WTC11 (cell line): ENCODE data around the gene RADIL. TPM values are rescaled to one million over a fixed set of nuclear protein-coding genes. Genes with fewer than 3 reads are reported as not detected.

Experiments used
- ATAC-seq: fragments of 200-7000 bp; cut with Tn5 transposase; 2 replicates; pipeline ENCODE4 v1.10.0; 2021; ENCODE audit warnings: mild to moderate bottlenecking, moderate library complexity
- CTCF ChIA-PET: fragments of 300-600 bp; sonication (Branson Sonifier 250); formaldehyde crosslinking; loops from one replicate; lab custom pipeline; 2021; ENCODE audit warnings: antibody characterized with exemption; lab: Charles Lee
- POLR2A ChIA-PET: fragments of 350-600 bp; sonication (Branson Sonifier 250); formaldehyde crosslinking; loops from one replicate; lab custom pipeline; 2021; ENCODE audit warnings: antibody characterized with exemption; lab: Charles Lee
- DNase-seq: peaks from one replicate; pipeline ENCODE4 v3.0.0; 2021; ENCODE audit warnings: low spot score
- H3K27ac Mint-ChIP-seq: 2 replicates; pipeline ENCODE4 v1.8.0; 2021; ENCODE audit warnings: mixed read lengths
- H3K27me3 Mint-ChIP-seq: 2 replicates; pipeline ENCODE4 v1.8.0; 2021; ENCODE audit warnings: low read depth, mild to moderate bottlenecking, moderate library complexity, mixed read lengths
- H3K36me3 Mint-ChIP-seq: 2 replicates; pipeline ENCODE4 v1.8.0; 2021; ENCODE audit warnings: mixed read lengths
- H3K4me1 Mint-ChIP-seq: 2 replicates; pipeline ENCODE4 v1.8.0; 2022; ENCODE audit warnings: mixed read lengths
- H3K4me3 Mint-ChIP-seq: 2 replicates; pipeline ENCODE4 v1.8.0; 2021; ENCODE audit warnings: mild to moderate bottlenecking, moderate library complexity, mixed read lengths
- H3K9me3 Mint-ChIP-seq: 2 replicates; pipeline ENCODE4 v1.8.0; 2021; ENCODE audit warnings: mixed read lengths
- CREM ChIP-seq: sonication (generic); formaldehyde crosslinking; IDR thresholded peaks from 2 replicates; pipeline ENCODE4 v1.8.1; 2022; ENCODE audit warnings: mild to moderate bottlenecking, missing genetic modification reagents, moderate library complexity
- ELF4 ChIP-seq: sonication (generic); formaldehyde crosslinking; IDR thresholded peaks from 2 replicates; pipeline ENCODE4 v1.8.1; 2022; ENCODE audit warnings: low read depth, mild to moderate bottlenecking, moderate library complexity, missing genetic modification reagents
- ESRRA ChIP-seq: sonication (generic); formaldehyde crosslinking; IDR thresholded peaks from 2 replicates; pipeline ENCODE4 v1.8.1; 2022; ENCODE audit warnings: mild to moderate bottlenecking, missing genetic modification reagents, borderline replicate concordance
- ETV6 ChIP-seq: sonication (generic); formaldehyde crosslinking; IDR thresholded peaks from 2 replicates; pipeline ENCODE4 v1.8.1; 2022; ENCODE audit warnings: mild to moderate bottlenecking, missing genetic modification reagents
- GABPB1 ChIP-seq: sonication (generic); formaldehyde crosslinking; IDR thresholded peaks from 2 replicates; pipeline ENCODE4 v1.8.1; 2023; ENCODE audit warnings: mild to moderate bottlenecking, missing genetic modification reagents
- GTF2I ChIP-seq: fragments of 250-450 bp; sonication (Bioruptor Pico); conservative IDR thresholded peaks from 2 replicates; pipeline ENCODE4 v1.4.0; 2021; ENCODE audit warnings: mild to moderate bottlenecking
- HMGA2 ChIP-seq: fragments of 250-450 bp; sonication (Bioruptor Pico); IDR thresholded peaks from 2 replicates; pipeline ENCODE4 v1.4.0; 2021; ENCODE audit warnings: mild to moderate bottlenecking, moderate library complexity
- JUN ChIP-seq: sonication (generic); formaldehyde crosslinking; IDR thresholded peaks from 2 replicates; pipeline ENCODE4 v1.8.0; 2023; ENCODE audit warnings: mild to moderate bottlenecking, missing genetic modification reagents
- MXD4 ChIP-seq: fragments of 250-450 bp; sonication (Bioruptor Pico); IDR thresholded peaks from 2 replicates; pipeline ENCODE4 v1.8.0; 2021; ENCODE audit warnings: mild to moderate bottlenecking, moderate library complexity, borderline replicate concordance
- MYBL2 ChIP-seq: sonication (generic); formaldehyde crosslinking; IDR thresholded peaks from 2 replicates; pipeline ENCODE4 v1.8.1; 2023; ENCODE audit warnings: mild to moderate bottlenecking, moderate library complexity, missing genetic modification reagents
- NFATC4 ChIP-seq: fragments of 250-450 bp; sonication (Bioruptor Pico); IDR thresholded peaks from 2 replicates; pipeline ENCODE4 v1.9.0; 2021; ENCODE audit warnings: mild to moderate bottlenecking
- NFYB ChIP-seq: sonication (generic); formaldehyde crosslinking; conservative IDR thresholded peaks from 2 replicates; pipeline ENCODE4 v1.8.0; 2022; ENCODE audit warnings: low read depth, missing genetic modification reagents
- NR3C1 ChIP-seq: sonication (generic); formaldehyde crosslinking; conservative IDR thresholded peaks from 2 replicates; pipeline ENCODE4 v1.8.1; 2023; ENCODE audit warnings: low read depth, mild to moderate bottlenecking, missing genetic modification reagents
- PRRX2 ChIP-seq: fragments of 250-450 bp; sonication (Bioruptor Pico); IDR thresholded peaks from 2 replicates; pipeline ENCODE4 v1.8.0; 2021; ENCODE audit warnings: mild to moderate bottlenecking
- RORB ChIP-seq: fragments of 250-450 bp; sonication (Bioruptor Pico); IDR thresholded peaks from 2 replicates; pipeline ENCODE4 v1.9.0; 2021; ENCODE audit warnings: mild to moderate bottlenecking
- SP1 ChIP-seq: sonication (generic); formaldehyde crosslinking; conservative IDR thresholded peaks from 2 replicates; pipeline ENCODE4 v1.8.1; 2022; ENCODE audit warnings: missing genetic modification reagents
- TCF7 ChIP-seq: sonication (generic); formaldehyde crosslinking; IDR thresholded peaks from 2 replicates; pipeline ENCODE4 v1.8.0; 2022; ENCODE audit warnings: mild to moderate bottlenecking, low read depth, missing genetic modification reagents, moderate library complexity
- ZNF121 ChIP-seq: sonication (generic); formaldehyde crosslinking; IDR thresholded peaks from 2 replicates; pipeline ENCODE4 v1.8.0; 2023; ENCODE audit warnings: missing genetic modification reagents
- ZNF423 ChIP-seq: fragments of 250-450 bp; sonication (Bioruptor Pico); IDR thresholded peaks from 2 replicates; pipeline ENCODE4 v2.1.2; 2022; ENCODE audit warnings: mild to moderate bottlenecking, moderate library complexity
- total RNA-seq: library from RNA; stranded (reverse); gene quantifications from 3 replicates; pipeline ENCODE4 v1.2.3, GENCODE V29; 2021
- TF ChIP-seq, protein P1 (sequence below): fragments of 250-450 bp; sonication (Bioruptor Pico); IDR thresholded peaks from 2 replicates; pipeline ENCODE4 v1.9.0; 2021; ENCODE audit warnings: mild to moderate bottlenecking
- TF ChIP-seq, protein P2 (sequence below): sonication (generic); formaldehyde crosslinking; IDR thresholded peaks from 2 replicates; pipeline ENCODE4 v1.8.1; 2023; ENCODE audit warnings: mild to moderate bottlenecking, moderate library complexity, missing genetic modification reagents
- TF ChIP-seq, protein P3 (sequence below): sonication (generic); formaldehyde crosslinking; IDR thresholded peaks from 2 replicates; pipeline ENCODE4 v1.8.1; 2023; ENCODE audit warnings: mild to moderate bottlenecking, missing genetic modification reagents
- TF ChIP-seq, protein P4 (sequence below): fragments of 250-450 bp; sonication (Bioruptor Pico); IDR thresholded peaks from 2 replicates; pipeline ENCODE4 v1.8.0; 2021; ENCODE audit warnings: mild to moderate bottlenecking
- TF ChIP-seq, protein P5 (sequence below): fragments of 250-450 bp; sonication (Bioruptor Pico); IDR thresholded peaks from 2 replicates; pipeline ENCODE4 v1.9.0; 2021; ENCODE audit warnings: moderate library complexity, mild to moderate bottlenecking, inconsistent platforms, borderline replicate concordance
- TF ChIP-seq, protein P6 (sequence below): sonication (generic); formaldehyde crosslinking; IDR thresholded peaks from 2 replicates; pipeline ENCODE4 v1.8.1; 2022; ENCODE audit warnings: mild to moderate bottlenecking, missing genetic modification reagents, moderate library complexity, borderline replicate concordance
- TF ChIP-seq, protein P7 (sequence below): sonication (generic); formaldehyde crosslinking; IDR thresholded peaks from 2 replicates; pipeline ENCODE4 v1.8.0; 2022; ENCODE audit warnings: mild to moderate bottlenecking, missing genetic modification reagents

Gene RADIL
- total RNA-seq, 1 experiment from 2014 or later = 11.1 TPM

DNA sequence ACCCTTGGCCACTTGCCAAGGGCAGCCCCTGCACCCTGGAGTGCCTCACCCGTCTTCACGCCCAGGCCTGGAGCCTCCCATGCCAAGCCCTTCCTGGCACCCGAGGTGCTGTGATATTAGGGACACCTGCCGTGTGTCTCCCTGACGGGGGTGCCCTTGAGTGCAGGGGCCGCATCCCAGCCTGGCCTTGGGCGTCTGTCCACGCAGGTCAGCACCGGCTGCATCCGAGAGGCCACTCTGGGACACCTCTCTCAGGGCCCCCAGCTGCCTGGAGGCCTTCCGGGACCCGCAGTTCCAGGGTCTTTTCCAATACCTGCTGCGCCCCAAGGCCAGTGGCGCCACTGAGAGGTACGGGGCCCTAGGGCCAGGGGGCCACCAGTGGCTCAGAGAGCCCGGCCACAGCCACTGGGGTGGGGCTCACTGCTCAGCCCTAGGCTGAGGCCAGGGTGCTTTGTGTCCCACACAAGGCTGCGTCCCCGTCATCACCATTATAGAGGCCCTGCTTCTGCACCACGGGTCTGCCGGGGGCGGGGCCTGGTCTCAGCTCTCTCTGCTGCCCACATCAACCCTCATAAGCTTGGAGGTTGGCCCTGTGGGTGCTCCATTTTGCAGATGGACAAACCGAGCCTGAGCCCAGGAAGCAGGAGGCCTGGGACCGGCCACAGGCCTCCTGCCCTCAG, 95.4 kb downstream of the RADIL start:
- Mint-ChIP-seq H3K27ac (no peak overlapping the region), H3K9me3 (no peaks in the 10 kb centered on the region), H3K27me3 (no peaks in the 10 kb centered on the region), H3K4me1 (no peaks in the 10 kb centered on the region), H3K4me3 (no peak overlapping the region), H3K36me3 (peaks cover 3% of the 10 kb centered on the region; the same call in 1 of the 2 replicates)
- TF ChIP-seq PRRX2 (CRISPR knock-in tag) (no peak), RORB (CRISPR knock-in tag) (no peak), HMGA2 (CRISPR knock-in tag) (no peak), CREM (no peak), NFYB (CRISPR knock-in tag) (no peak), NFATC4 (CRISPR knock-in tag) (no peak), SP1 (CRISPR knock-in tag) (no peak), GABPB1 (no peak), MYBL2 (no peak), GTF2I (no peak), ETV6 (CRISPR knock-in tag) (no peak), ELF4 (no peak), ZNF423 (CRISPR knock-in tag) (no peak), ESRRA (no peak), TCF7 (CRISPR knock-in tag) (no peak)
- TF ChIP-seq, protein P1, sequence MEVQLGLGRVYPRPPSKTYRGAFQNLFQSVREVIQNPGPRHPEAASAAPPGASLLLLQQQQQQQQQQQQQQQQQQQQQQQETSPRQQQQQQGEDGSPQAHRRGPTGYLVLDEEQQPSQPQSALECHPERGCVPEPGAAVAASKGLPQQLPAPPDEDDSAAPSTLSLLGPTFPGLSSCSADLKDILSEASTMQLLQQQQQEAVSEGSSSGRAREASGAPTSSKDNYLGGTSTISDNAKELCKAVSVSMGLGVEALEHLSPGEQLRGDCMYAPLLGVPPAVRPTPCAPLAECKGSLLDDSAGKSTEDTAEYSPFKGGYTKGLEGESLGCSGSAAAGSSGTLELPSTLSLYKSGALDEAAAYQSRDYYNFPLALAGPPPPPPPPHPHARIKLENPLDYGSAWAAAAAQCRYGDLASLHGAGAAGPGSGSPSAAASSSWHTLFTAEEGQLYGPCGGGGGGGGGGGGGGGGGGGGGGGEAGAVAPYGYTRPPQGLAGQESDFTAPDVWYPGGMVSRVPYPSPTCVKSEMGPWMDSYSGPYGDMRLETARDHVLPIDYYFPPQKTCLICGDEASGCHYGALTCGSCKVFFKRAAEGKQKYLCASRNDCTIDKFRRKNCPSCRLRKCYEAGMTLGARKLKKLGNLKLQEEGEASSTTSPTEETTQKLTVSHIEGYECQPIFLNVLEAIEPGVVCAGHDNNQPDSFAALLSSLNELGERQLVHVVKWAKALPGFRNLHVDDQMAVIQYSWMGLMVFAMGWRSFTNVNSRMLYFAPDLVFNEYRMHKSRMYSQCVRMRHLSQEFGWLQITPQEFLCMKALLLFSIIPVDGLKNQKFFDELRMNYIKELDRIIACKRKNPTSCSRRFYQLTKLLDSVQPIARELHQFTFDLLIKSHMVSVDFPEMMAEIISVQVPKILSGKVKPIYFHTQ (CRISPR knock-in tag) = no peak
- TF ChIP-seq, protein P2, sequence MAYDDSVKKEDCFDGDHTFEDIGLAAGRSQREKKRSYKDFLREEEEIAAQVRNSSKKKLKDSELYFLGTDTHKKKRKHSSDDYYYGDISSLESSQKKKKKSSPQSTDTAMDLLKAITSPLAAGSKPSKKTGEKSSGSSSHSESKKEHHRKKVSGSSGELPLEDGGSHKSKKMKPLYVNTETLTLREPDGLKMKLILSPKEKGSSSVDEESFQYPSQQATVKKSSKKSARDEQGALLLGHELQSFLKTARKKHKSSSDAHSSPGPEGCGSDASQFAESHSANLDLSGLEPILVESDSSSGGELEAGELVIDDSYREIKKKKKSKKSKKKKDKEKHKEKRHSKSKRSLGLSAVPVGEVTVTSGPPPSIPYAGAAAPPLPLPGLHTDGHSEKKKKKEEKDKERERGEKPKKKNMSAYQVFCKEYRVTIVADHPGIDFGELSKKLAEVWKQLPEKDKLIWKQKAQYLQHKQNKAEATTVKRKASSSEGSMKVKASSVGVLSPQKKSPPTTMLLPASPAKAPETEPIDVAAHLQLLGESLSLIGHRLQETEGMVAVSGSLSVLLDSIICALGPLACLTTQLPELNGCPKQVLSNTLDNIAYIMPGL (CRISPR knock-in tag) = no peak
- TF ChIP-seq, protein P3, sequence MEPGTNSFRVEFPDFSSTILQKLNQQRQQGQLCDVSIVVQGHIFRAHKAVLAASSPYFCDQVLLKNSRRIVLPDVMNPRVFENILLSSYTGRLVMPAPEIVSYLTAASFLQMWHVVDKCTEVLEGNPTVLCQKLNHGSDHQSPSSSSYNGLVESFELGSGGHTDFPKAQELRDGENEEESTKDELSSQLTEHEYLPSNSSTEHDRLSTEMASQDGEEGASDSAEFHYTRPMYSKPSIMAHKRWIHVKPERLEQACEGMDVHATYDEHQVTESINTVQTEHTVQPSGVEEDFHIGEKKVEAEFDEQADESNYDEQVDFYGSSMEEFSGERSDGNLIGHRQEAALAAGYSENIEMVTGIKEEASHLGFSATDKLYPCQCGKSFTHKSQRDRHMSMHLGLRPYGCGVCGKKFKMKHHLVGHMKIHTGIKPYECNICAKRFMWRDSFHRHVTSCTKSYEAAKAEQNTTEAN = no peak
- TF ChIP-seq, protein P4, sequence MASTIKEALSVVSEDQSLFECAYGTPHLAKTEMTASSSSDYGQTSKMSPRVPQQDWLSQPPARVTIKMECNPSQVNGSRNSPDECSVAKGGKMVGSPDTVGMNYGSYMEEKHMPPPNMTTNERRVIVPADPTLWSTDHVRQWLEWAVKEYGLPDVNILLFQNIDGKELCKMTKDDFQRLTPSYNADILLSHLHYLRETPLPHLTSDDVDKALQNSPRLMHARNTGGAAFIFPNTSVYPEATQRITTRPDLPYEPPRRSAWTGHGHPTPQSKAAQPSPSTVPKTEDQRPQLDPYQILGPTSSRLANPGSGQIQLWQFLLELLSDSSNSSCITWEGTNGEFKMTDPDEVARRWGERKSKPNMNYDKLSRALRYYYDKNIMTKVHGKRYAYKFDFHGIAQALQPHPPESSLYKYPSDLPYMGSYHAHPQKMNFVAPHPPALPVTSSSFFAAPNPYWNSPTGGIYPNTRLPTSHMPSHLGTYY = no peak
- TF ChIP-seq, protein P5, sequence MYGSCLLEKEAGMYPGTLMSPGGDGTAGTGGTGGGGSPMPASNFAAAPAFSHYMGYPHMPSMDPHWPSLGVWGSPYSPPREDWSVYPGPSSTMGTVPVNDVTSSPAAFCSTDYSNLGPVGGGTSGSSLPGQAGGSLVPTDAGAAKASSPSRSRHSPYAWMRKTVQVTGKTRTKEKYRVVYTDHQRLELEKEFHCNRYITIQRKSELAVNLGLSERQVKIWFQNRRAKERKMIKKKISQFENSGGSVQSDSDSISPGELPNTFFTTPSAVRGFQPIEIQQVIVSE (CRISPR knock-in tag) = no peak
- POLR2A ChIA-PET = no interaction called here
- DNase-seq (no peak), ATAC-seq (no peak)
- CTCF ChIA-PET = no interaction called here

DNA sequence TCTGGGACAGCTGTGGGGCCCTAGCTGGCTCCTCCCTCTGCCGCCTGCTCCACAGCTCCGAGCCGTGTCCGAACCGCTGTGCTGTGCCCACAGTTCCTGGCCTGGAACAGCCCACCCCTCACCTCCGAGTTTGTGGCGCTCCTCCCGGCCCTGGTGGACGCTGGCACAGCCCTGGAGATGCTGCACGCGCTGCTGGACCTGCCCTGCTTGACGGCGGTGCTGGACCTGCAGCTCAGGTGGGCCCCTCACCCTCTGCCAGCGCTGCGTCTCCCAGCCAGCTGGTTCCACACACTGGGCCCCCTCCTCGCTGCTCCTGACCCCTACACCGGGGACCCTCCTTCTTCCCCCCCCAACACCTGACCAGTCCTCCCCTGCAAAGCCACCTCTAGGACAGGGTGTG, 96.0 kb downstream of the RADIL start:
- DNase-seq (no peak), ATAC-seq (no peak)
- Mint-ChIP-seq H3K27me3 (no peaks in the 10 kb centered on the region), H3K36me3 (peaks cover 3% of the 10 kb centered on the region; the same call in 1 of the 2 replicates), H3K9me3 (no peaks in the 10 kb centered on the region), H3K4me3 (no peak overlapping the region), H3K27ac (no peak overlapping the region), H3K4me1 (no peaks in the 10 kb centered on the region)
- ChIA-PET CTCF (interaction anchor here (0.8 kb wide), 1 partner anchor 11 kb away, joined by 3 read pairs; no protein-coding TSS in a partner anchor), POLR2A (no interaction called here)
- TF ChIP-seq, protein P6, sequence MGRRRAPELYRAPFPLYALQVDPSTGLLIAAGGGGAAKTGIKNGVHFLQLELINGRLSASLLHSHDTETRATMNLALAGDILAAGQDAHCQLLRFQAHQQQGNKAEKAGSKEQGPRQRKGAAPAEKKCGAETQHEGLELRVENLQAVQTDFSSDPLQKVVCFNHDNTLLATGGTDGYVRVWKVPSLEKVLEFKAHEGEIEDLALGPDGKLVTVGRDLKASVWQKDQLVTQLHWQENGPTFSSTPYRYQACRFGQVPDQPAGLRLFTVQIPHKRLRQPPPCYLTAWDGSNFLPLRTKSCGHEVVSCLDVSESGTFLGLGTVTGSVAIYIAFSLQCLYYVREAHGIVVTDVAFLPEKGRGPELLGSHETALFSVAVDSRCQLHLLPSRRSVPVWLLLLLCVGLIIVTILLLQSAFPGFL (CRISPR knock-in tag) = no peak
- TF ChIP-seq NR3C1 (CRISPR knock-in tag) (no peak), MXD4 (CRISPR knock-in tag) (no peak), SP1 (CRISPR knock-in tag) (no peak), ZNF121 (CRISPR knock-in tag) (no peak), JUN (CRISPR knock-in tag) (no peak)
- TF ChIP-seq, protein P7, sequence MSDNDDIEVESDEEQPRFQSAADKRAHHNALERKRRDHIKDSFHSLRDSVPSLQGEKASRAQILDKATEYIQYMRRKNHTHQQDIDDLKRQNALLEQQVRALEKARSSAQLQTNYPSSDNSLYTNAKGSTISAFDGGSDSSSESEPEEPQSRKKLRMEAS (CRISPR knock-in tag) = no peak
- TF ChIP-seq, protein P3 = no peak
